ENCODE results near the gene UTP14C. TPM values are rescaled to one million over a fixed set of nuclear protein-coding genes. Genes with fewer than 3 reads are reported as not detected.

The UTP14C gene
- total and polyA plus RNA-seq, 2 of the 13 experiments (the other 11 are each of a cell fraction or from before 2014, with no cell fraction given): 8.8 to 12.2 TPM

DNA sequence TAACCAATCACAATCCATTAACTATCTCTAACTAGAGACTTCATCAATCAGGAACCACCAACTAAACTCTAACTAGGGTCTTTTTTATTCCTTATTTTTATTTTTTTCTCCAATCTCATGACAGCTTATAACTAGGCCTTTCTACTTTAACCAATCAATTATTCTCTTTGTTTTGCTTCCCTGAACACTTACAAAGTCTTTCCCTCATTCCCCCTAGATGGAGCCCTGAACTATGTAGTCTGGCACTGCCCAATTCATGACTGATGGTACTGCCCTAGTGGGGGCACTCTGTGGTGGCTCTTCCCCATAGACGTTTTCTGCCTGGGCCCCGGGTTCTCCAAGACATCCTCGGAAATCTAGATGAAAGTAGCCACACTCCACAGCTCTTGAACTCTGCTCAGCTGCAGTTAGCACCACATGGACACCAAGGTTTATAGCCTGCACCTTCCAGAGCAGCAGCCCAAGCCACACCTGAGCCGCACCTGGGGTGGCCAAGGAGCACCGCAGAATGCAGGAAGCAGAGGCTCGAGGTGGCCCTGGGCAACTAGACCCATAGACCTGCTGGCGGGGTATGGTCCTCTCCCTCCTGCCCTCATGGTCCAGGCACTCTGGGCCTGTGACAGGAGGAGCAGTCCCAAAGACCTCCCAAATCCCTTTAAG, 19.9 kb upstream of the UTP14C start (continued):
- TF ChIP-seq STAG1 (CRISPR knock-in tag; IDR thresholded peaks at IDR 0.05) (peak; percentile 20; the same call in 1 of the 2 replicates), ASH2L (IDR thresholded peaks at IDR 0.05; ENCODE audit: insufficient read length, low read depth, low read length) (no peak), ARNT (IDR thresholded peaks at IDR 0.05) (no peak), PHF8 (CRISPR knock-in tag; IDR thresholded peaks at IDR 0.05) (no peak), ZNF451 (CRISPR knock-in tag; IDR thresholded peaks at IDR 0.05) (no peak), POLR2G (IDR thresholded peaks at IDR 0.05; ENCODE audit: low read depth, low read length) (no peak), TGIF2 (CRISPR knock-in tag; IDR thresholded peaks at IDR 0.05) (no peak), ZNF296 (CRISPR knock-in tag; conservative IDR thresholded peaks at IDR 0.05) (no peak), ZNF577 (CRISPR knock-in tag; IDR thresholded peaks at IDR 0.05; ENCODE audit: borderline replicate concordance, low read depth) (no peak), TBX3 (IDR thresholded peaks at IDR 0.05; ENCODE audit: borderline replicate concordance) (no peak), HDAC6 (IDR thresholded peaks at IDR 0.05; ENCODE audit: low read depth, low read length) (no peak), ZNF30 (CRISPR knock-in tag; IDR thresholded peaks at IDR 0.05) (no peak), ZNF841 (CRISPR knock-in tag; IDR thresholded peaks at IDR 0.05; ENCODE audit: borderline replicate concordance) (no peak)
- TF ChIP-seq, protein P1, sequence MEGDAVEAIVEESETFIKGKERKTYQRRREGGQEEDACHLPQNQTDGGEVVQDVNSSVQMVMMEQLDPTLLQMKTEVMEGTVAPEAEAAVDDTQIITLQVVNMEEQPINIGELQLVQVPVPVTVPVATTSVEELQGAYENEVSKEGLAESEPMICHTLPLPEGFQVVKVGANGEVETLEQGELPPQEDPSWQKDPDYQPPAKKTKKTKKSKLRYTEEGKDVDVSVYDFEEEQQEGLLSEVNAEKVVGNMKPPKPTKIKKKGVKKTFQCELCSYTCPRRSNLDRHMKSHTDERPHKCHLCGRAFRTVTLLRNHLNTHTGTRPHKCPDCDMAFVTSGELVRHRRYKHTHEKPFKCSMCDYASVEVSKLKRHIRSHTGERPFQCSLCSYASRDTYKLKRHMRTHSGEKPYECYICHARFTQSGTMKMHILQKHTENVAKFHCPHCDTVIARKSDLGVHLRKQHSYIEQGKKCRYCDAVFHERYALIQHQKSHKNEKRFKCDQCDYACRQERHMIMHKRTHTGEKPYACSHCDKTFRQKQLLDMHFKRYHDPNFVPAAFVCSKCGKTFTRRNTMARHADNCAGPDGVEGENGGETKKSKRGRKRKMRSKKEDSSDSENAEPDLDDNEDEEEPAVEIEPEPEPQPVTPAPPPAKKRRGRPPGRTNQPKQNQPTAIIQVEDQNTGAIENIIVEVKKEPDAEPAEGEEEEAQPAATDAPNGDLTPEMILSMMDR (CRISPR knock-in tag; IDR thresholded peaks at IDR 0.05): 0 out of 2 replicates have a peak, but pooled peaks have one; percentile 18
- TF ChIP-seq, protein P2, sequence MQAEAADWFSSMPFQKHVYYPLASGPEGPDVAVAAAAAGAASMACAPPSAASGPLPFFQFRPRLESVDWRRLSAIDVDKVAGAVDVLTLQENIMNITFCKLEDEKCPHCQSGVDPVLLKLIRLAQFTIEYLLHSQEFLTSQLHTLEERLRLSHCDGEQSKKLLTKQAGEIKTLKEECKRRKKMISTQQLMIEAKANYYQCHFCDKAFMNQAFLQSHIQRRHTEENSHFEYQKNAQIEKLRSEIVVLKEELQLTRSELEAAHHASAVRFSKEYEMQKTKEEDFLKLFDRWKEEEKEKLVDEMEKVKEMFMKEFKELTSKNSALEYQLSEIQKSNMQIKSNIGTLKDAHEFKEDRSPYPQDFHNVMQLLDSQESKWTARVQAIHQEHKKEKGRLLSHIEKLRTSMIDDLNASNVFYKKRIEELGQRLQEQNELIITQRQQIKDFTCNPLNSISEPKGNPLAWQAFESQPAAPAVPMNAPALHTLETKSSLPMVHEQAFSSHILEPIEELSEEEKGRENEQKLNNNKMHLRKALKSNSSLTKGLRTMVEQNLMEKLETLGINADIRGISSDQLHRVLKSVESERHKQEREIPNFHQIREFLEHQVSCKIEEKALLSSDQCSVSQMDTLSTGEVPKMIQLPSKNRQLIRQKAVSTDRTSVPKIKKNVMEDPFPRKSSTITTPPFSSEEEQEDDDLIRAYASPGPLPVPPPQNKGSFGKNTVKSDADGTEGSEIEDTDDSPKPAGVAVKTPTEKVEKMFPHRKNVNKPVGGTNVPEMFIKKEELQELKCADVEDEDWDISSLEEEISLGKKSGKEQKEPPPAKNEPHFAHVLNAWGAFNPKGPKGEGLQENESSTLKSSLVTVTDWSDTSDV (CRISPR knock-in tag; IDR thresholded peaks at IDR 0.05): no peak
- TF ChIP-seq, protein P3, sequence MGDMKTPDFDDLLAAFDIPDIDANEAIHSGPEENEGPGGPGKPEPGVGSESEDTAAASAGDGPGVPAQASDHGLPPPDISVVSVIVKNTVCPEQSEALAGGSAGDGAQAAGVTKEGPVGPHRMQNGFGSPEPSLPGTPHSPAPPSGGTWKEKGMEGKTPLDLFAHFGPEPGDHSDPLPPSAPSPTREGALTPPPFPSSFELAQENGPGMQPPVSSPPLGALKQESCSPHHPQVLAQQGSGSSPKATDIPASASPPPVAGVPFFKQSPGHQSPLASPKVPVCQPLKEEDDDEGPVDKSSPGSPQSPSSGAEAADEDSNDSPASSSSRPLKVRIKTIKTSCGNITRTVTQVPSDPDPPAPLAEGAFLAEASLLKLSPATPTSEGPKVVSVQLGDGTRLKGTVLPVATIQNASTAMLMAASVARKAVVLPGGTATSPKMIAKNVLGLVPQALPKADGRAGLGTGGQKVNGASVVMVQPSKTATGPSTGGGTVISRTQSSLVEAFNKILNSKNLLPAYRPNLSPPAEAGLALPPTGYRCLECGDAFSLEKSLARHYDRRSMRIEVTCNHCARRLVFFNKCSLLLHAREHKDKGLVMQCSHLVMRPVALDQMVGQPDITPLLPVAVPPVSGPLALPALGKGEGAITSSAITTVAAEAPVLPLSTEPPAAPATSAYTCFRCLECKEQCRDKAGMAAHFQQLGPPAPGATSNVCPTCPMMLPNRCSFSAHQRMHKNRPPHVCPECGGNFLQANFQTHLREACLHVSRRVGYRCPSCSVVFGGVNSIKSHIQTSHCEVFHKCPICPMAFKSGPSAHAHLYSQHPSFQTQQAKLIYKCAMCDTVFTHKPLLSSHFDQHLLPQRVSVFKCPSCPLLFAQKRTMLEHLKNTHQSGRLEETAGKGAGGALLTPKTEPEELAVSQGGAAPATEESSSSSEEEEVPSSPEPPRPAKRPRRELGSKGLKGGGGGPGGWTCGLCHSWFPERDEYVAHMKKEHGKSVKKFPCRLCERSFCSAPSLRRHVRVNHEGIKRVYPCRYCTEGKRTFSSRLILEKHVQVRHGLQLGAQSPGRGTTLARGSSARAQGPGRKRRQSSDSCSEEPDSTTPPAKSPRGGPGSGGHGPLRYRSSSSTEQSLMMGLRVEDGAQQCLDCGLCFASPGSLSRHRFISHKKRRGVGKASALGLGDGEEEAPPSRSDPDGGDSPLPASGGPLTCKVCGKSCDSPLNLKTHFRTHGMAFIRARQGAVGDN (CRISPR knock-in tag; IDR thresholded peaks at IDR 0.05): peak; percentile 16; the same call in 1 of the 2 replicates
- TF ChIP-seq, protein P4, sequence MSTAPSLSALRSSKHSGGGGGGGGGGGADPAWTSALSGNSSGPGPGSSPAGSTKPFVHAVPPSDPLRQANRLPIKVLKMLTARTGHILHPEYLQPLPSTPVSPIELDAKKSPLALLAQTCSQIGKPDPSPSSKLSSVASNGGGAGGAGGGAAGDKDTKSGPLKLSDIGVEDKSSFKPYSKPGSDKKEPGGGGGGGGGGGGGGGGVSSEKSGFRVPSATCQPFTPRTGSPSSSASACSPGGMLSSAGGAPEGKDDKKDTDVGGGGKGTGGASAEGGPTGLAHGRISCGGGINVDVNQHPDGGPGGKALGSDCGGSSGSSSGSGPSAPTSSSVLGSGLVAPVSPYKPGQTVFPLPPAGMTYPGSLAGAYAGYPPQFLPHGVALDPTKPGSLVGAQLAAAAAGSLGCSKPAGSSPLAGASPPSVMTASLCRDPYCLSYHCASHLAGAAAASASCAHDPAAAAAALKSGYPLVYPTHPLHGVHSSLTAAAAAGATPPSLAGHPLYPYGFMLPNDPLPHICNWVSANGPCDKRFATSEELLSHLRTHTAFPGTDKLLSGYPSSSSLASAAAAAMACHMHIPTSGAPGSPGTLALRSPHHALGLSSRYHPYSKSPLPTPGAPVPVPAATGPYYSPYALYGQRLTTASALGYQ (CRISPR knock-in tag; IDR thresholded peaks at IDR 0.05): no peak
- TF ChIP-seq, protein P5, sequence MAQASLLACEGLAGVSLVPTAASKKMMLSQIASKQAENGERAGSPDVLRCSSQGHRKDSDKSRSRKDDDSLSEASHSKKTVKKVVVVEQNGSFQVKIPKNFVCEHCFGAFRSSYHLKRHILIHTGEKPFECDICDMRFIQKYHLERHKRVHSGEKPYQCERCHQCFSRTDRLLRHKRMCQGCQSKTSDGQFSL (CRISPR knock-in tag; IDR thresholded peaks at IDR 0.05): no peak
